Activated naive CD4-positive, alpha-beta T cell (primary cell): ENCODE results near the gene MTFR1L.
A peak's percentile ranks its signal among the peaks of the same experiment; 100 is the strongest.

ENCODE experiments used
- DNase-seq, 4 experiments: peaks; one replicate each; lab custom pipeline; 2025; lab: John Stamatoyannopoulos, UW

MTFR1L gene

DNA sequence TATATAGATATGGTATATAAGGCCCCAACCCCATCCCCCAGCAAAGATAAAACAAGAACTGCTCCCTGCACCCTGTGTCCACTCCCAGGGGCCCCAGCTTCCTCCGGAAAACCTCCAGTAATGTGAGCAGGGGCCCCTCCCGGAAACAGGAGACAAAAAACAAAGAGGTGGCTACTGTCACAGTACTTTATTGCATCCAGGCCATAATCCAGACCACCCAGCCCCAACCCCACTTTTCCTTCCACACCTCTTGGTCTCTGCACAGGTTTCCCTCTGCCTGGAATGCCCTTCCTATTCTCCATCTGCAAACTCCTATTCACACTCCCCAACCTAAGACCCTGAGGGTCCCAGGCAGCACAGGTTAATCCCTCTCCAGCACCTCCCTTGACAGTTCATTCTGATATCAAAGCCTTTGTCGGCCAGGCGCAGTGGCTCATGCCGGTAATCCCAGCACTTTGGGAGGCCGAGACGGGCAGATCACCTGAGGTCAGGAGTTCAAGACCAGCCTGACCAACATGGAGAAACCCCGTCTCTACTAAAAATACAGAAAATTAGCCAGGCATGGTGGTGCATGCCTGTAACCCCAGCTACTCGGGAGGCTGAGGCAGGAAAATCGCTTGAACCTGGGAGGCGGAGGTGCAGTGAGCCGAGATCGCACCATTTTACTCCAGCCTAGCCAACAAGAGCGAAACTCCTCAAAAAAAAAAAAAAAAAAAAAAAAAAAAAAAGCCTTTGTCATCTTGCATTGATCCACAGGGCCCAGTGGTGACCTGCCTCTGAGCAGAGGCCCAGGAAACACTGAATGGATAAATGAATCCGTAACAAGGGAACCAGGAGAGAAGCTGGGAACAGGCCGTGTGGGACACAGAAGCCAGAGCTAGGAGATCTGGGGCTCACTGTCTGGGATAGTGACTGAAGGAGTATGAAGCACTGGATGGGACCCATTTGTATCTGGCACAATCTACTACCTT is 41.8 kb downstream of the MTFR1L start:
- no peak for DNase-seq

DNA sequence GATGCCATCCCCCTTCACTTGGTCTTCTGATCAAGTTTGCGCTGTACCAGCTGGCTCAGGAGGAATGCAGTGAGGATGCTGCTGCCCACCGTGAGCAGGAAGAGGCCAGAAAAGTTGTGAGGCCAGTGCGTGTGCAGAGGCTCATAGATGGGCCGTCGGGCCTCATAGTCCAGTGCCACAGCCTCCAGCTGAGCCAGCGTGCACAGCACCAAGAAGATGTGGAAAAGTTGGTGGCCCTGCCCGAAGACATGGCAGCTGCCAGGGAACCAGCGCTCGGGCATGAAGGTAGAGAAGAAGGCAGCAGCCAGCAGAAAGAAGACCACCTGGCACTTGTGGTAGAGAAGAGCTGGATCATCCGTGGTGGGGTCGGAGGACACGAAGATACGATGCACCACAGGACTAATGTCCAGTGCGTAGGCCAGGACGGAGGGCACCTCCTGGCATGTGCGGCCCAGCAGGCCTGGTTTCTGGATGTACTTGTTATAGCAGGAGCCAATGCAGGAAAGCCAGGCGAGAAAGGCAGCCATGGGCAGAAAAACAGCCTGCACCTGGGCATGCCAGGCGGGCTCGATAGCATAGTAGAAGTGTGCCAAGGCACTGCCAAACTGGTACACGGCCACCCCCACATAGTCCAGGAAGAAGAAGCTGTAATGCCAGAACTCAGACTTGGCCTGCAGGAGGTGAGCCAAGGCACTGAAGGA is 43.2 kb downstream of the MTFR1L start:
- DNase-seq: no peak

DNA sequence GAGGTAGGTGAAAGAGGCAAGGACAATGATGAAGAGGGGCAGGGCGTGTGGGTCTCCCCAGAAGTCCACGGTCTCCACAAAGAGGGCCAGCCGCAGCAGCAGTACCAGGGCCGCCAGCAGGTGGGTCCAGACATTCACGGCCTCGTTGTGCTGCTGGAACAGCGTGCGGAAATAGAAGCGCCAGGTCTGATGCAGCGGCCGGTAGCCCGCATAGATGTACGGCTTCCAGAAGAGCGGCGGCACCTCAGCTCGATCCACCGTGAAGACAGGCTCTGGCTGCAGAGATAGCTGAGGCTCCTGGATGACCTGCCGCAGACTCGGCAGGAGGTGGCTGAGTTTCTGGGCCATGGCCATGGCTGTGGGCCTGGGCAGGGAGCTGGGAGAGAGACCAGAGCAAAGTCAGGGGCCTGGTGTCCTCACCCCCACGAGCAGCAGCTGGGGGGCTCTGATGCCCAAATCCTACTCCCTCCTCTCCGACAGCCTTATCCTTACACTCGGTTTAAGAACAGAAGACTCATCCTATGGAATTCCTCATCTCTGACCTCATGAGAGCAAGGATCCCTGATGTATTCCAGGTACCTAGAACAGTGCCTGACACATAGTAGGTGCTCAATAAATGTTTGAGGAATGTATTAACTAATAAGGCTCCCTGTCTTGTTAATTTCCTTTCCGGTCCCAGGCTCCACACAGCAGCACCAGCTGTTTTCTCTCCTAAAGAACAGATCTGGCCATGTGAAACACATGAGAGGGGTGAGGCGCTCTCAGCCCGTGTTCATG is 43.9 kb downstream of the MTFR1L start:
- DNase-seq: no peak

DNA sequence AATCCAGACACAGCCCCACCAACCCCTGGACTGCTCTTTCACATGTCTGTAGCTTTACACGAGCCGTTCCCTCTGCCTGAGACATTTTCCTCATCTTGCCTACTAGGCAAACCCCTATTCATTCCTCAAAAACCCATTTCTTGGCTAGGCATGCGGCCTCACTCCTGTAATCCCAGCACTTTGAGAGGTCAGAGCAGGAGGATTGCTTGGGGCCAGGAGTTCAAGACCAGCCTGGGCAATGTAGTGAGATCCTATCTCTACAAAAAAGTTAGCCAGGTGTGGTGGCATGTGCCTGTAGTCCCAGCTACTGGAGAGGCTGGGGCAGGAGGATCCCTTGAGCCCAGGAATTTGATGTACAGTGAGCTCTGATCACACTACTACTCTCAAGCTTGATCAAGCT is 44.7 kb downstream of the MTFR1L start:
- DNase-seq: no peak

DNA sequence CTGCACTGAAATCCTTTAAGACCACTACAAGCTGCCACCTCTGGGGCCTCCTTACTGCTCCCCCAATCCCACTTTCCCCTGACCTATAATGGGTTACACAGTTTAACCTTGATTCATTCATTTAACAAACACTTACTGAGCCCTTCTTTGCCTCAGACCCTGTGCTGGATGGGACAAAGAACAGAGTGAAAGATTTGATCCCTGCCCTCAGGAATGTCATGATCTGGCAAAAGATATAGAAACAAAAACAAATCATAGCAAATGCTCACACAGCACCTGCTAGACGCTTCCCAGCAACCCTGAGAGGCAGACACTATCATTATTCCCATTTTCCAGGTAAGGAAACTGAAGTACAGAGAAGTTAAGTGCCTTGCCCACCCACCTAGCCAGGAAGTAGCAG is 46.5 kb downstream of the MTFR1L start:
- DNase-seq: no peak

DNA sequence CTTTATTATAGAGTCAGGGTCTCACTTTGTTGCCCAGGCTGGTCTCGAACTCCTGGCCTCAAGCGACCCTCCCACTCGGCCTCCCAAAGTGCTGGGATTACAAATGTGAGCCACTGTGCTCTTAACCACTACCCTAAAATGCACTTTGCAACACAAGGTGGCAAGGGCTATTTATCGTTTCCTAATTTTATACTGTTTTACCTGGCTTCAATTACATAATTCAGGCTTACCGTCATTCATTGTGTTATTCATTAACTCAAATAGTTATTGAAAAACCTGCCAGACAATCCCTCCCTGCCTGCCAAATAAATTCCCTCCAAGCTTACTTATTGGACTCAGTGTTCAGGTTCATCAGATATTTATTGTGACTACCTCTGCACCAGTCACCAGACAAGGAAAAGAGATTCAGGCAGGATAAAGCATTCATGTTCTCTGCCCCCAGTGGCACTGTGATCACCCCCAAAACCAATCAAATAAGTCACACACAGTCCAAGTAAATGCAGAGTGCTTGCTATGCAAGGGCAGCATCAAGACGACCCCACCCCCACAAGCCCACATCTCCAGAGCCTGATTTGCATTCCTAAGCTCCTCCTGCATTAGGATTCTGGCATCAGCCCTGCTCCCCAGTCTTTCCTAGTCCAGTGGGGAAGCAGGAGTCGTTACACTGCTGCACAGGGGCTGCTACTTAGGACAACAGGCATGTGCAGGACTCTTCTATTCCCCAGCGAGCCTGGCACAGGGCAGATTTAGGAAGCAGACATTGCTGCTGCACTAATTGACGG is 47.6 kb downstream of the MTFR1L start:
- DNase-seq: no peak

DNA sequence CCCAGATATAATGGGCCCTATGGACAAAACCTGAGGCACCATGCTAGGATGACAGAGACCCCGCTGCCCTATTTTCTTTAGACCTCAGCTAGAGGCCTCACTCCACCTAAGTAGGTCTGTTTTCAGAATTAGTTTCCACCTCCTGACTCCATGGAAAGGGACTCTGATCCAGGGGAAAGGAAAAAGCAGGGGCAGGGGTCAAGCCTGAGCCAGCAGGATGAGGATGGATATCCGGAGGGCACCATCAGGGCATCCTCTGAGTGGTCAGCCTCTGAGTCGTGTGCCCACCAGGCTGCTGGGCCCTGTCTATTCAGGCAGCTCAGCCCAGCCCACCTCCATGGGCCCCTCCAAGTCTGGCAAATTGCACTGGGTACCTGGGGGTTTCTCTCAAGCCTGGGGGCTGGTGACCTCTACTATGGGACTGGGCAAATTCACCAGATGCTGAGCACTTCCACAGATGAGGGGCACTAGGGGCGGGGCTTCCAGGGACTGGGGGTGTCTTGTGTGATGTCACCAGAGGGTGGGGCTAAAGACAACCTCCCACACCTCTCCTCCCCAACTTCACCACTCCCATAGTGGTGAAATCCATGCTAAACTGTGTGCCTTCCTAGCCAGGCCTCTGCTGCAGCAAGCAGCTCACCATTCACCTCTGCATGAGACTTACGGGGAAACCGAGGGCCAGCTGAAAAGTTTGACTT is 50.3 kb downstream of the MTFR1L start:
- DNase-seq: no peak

DNA sequence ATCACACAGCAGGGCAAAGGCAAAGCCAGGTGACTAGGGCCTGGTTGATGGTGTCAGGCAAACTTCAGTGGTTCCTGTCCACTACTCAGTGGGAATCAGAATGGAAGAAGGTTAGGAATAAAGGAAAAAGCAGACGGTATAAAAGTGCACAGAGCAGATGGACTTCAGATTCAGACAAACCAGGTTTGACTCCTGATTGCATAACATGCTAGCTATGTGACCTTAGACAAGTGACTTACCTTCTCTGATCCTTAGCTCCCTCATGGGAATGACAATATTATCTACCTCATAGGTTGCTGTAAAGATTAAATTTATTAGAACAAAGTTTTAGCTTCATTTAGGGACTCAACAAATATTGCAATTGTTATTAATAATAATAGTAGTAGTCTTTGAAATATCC is 50.9 kb downstream of the MTFR1L start:
- no peak for DNase-seq

DNA sequence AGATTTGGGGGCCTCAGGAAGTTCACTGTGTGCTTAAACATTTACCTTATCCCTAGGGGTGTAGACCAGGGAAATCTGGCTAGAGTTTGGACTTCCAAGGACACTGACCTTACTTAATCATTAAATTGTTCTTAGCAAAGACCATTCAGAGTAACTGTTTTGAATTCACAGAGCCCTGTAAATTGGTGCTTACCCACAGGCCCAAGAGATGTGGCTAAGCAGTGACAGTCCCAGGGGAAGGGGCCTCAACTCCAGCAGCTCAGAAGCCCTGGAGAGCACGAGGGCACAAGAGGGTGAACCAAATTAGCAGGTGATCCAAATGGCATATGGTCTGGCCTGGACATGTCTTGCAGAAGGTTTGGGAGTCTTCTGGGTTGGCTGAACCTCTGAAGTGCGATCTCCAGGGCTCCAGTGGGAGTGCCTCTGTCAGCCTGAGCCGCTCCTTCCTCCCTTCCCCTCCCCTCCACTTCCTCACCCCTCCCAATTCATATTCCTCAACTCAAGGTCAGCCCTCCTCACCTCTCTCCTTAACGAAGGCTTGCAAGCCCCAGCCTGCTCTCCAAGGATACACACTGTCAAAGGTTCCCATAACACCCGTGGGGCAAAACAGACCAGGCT is 51.4 kb downstream of the MTFR1L start:
- DNase-seq: no peak

DNA sequence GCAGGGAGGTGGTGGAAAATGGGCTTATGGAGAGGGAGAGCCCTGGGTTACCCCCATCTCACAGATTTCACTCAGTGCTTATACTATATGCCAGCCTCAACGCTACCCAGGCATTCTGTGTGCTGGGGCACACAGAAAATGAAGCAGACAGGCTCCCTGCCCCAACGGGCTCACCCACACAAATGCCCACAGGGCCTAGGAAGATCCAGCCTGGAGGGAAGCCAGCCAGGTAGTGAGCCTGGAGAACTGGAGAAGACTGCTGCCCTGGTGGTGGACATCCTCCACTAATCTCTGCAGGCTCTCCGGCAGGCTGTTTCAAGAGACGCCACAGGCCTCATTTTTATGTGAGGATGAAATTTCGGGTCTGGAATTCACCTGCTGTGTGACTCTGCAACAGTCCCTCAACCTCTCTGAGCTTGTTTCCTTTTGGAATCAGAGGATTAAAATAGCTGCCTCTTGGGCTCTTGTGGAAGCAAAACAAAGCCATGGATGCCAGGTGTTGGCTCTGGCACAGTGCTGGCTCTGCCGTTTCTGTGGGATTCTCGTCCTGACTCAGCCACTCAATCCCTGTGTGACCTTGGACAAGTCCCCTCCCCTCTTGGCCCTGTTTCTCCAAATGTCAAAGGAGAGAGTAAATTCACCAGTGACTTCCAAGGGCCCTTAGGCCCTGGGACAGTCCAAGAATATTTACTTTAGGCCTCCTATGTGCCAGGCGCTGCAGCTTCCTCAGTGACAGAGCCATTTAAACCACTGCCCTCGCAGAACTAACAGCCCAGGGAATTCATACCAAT is 52.1 kb downstream of the MTFR1L start:
- DNase-seq: no peak

DNA sequence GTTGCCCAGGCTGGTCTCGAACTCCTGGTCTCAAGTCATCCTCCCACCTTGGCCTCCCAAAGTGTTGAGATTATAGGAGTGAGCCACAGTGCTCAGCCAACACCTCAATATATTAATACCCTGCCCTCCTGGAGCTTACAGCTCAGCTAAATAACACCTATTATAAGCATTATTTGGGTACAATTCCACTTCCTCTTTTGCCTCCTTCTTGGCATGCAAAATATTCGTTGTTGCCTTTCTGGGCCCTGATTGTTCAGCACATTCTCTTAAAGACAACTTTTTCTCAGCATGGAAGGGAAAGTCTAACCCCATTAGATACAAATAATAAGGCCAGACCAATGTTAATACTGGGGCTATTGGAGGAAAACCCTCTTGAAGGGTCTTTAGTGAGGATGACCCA is 53.0 kb downstream of the MTFR1L start:
- no peak for DNase-seq

DNA sequence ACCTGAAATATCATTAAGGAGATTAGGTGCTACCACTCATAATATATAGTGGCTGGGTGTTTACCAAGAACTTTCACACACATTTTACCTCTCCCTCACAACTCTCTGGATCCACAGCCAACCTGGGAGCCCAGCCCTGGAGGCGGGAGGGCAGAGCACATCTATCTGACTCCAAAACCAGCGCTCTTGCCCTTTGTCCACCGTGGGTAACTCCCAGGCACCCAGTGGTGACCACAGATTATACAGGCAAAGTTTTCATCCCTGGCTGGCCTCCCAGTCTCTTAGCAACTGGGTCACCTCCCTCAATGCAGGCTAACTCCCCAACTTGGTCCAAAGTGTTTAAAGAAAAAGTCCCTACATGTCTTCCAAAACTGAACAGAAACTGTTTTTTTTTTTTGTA is 53.4 kb downstream of the MTFR1L start:
- DNase-seq: no peak

DNA sequence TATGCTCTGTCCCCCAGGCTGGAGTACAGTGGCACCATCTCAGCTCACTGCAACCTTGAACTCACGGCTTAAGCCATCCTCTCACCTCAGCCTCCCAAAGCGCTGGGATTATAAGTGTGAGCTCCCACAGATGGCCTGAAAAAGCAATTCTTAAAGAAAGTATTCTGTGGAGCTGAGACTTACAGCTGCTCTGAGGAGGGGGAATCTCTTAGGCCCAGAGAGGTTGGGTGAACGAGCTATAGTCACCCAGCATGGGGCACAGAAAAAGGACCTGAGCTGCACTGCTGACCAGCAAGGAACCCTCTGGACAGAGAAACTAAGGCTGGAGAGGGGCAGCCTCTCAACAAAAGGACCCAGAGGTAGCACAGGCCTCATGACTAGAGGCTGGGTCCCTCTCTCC is 54.5 kb downstream of the MTFR1L start:
- no peak for DNase-seq

DNA sequence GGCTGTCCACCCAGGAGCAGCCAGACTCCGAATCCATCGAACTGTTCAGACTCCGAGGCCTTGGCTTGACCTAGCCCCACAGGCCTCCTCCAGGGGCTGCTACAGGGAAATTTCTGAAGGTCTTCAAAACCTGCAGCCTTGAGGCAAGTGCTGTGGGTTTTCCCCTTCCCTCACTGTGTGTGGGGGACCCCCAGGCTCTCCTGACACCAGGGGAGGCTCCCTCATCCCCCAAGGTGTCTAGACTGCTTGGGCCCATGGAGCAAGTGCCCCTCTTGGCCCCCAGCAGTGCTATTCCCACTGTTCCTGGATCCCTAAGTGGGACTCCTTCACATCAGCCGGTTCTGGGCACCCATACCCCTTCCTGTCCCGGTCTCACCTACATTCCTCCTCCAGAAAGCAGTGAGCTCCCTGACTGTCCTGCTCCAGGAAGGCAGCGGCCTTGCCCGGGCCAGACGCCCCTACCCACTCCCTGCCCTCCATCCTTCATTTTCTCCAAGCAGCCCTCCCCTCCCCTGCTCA is 54.9 kb downstream of the MTFR1L start:
- DNase-seq: no peak

DNA sequence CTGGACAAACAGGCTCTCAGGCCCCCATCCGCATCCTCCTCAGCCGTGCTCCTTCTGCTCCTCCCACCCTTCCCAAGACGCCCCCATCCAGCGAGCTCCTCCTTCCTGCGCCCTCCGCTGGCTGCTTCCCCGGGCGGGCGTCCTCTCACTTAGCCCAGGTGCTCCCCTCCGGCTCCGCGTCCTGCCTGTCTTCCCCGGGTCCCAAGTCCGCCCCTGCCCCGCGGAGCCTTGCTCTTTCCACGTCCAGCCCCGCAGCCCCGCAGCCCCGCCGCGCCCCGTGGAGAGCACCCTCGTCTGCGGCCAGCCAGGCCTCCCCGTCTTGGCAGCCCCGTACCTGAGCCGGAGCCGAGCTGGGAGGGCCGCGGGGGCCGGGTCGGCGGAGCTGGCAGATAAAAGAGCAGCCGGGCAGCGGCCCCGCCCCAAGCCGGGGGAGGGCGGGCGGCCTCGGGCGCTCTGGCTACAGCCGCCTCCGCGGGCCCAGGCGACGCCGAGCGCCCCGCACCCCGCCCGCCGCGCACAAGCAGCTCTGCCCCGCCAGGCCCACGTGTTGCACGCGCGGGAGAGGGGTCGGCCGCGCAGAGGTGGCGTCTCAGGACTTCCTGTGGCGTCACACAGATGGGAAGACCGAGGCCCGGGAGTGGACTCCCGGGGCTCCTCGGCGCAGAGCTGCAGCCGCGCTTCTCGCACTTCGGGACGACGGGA is 55.6 kb downstream of the MTFR1L start, which contains the start of gene PAQR7:
Gene PAQR7, minus strand, starts transcription at position 555 of the 702 bp plus-strand sequence. CDS start 11,869 bp downstream, outside the sequence.
- peak in 3 of 4 experiments; percentile 18 to 54 (median 40) for DNase-seq

DNA sequence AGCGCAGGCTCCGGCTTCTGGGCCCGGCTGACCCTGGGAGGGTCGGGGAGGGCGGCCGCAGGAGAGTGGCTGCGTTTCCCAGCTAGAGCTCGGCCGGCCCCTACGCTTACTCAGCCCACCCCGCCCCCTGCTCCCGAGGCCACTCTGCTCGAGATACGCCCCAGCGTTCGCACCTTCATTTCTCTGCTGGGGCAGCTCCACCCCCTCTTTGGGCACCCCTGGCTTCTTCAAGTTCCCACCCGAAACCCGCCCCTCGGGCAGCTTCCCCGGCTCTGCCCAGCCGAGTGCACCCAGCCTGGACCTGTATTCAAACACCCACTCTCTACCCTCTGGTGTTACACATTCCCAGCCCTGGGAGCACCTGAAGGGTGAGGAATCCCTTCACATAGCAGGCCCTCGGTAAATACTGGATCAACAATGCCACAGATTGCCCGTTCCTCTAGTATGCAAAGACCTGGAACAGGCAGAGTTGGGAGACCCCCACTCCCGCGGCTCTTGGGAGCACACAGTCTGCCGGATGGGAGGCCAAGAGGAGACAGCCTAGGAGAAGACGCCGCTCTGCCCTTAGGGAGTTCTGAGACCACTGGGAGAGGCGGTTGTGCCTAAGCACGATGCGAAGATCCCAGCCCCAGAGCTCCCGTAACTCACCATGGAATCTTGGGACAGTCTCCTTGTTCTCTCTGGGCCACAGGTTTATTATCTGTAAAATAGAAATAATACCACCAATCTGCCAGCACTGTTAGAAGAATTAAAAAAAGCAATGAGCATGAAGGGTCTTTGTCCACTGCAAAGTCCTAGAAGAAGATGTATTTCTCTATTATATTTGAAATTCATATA is 56.3 kb downstream of the MTFR1L start:
- DNase-seq: no peak

DNA sequence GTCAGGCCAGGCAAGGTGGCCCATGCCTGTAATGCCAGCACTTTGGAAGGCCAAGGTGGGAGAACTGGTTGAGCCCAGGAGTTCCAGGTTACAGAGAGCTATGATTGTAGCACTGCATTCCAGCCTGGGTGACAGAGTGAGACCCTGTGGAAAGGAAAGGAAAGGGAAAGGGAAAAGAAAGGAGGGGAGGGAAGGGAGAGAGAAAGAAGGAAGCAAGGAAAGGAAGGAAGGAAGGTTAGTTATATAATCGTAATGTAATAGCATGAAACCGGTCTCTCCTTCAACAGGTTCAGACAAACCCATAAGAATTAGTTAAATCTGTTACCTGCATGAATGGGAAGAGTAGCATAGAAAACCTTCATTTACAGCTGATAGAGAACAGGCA is 56.9 kb downstream of the MTFR1L start:
- DNase-seq: no peak

DNA sequence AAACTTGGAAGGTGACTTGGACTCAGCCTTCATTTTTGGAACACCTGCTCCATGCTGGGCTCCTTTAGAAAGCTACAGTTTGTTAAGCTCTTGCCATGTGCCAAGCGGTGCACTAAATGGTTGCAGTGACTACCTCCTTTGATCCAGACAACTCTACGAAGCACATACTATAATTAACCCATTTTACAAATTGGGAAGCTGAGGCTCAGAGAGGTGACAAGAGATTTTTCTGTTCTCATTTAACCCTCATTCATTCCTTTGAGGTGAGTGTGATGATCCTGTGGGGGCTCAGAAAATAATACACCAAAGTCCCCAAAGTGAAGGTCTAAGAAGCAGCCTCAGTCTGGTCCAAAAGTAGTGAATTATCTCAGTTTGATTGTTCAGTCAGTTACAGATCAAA is 57.4 kb downstream of the MTFR1L start:
- DNase-seq: no peak
